ENCODE data around the gene ATG16L1.

ATG16L1 gene

DNA sequence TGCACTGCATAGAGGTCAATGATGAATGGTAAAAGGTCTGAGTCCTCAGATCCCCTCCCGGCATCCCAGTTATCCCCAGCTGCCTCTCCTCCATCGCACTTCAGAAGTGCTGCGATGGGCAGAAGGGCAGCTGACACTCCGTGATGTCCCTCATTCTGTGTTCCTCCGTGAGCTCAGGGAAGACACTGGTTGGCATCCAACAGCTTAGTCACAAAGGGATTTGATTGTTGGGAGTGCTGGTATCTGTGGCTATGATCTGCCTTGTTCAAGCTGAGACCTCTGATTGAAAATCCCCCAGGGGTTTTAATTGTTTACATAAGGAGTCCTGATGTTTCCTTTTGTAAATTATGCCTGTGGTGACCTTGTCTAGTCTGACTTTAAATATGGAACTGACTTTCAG, 37.2 kb downstream of the ATG16L1 start:
- Histone ChIP-seq H4K5ac (ENCODE audit: low read length) (no peak overlapping the region), H3K9ac (ENCODE audit: low read length) (no peak overlapping the region), H3K4me3 (ENCODE audit: low read length) (no peak overlapping the region), H2AK5ac (ENCODE audit: low read length) (no peak overlapping the region), H4K8ac (ENCODE audit: low read depth, low read length) (no peak overlapping the region), H3K79me1 (ENCODE audit: low read length) (peaks cover 4% of the 10 kb centered on the region), H3K4me2 (ENCODE audit: low read length) (no peak overlapping the region), H3K18ac (ENCODE audit: low read length) (no peak overlapping the region), H3K56ac (ENCODE audit: low read length) (no peak overlapping the region), H2BK120ac (ENCODE audit: low read depth, low read length) (no peak overlapping the region), H2BK5ac (ENCODE audit: low read length) (no peak overlapping the region), H2BK15ac (replicated peaks; ENCODE audit: low read depth) (no peak overlapping the region), H3K36me3 (ENCODE audit: control insufficient read depth, insufficient read depth, low read length) (peaks cover 25% of the 10 kb centered on the region), H3K79me2 (ENCODE audit: control insufficient read depth, insufficient read depth, low read length) (no peaks in the 10 kb centered on the region), H3K4me1 (ENCODE audit: control insufficient read depth, low read depth, low read length) (no peaks in the 10 kb centered on the region), H3K23ac (ENCODE audit: low read length) (no peak overlapping the region), H3K27me3 (ENCODE audit: insufficient read depth, low read length, poor library complexity) (no peaks in the 10 kb centered on the region), H3K27ac (ENCODE audit: low read depth, low read length) (no peak overlapping the region), H3K4ac (ENCODE audit: low read depth, low read length) (no peak overlapping the region)
- WGBS (ENCODE audit: extremely low coverage, insufficient coverage, low lambda C conversion rate), result no CpG with 5 or more reads among the region's 5 CpGs
- DNase-seq, result peak; percentile 80

DNA sequence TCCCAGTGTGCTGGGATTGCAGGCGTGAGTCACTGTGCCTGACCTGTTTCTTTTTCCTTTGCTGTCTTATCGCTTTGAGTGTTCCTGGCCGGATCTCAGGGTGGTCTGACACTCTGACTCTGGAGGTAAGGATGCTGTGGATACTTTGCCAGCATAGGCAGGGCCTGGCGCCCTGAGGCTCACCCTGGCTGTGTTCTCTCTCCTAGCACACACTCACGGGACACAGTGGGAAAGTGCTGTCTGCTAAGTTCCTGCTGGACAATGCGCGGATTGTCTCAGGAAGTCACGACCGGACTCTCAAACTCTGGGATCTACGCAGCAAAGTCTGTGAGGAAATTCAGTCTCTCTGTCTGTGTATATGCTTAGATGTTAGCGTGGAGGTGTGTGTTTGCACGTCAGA, 38.2 kb downstream of the ATG16L1 start:
- peak; percentile 45 for DNase-seq
- Histone ChIP-seq H2BK5ac (ENCODE audit: low read length) (no peak overlapping the region), H3K27me3 (ENCODE audit: insufficient read depth, low read length, poor library complexity) (no peaks in the 10 kb centered on the region), H3K56ac (ENCODE audit: low read length) (no peak overlapping the region), H2BK120ac (ENCODE audit: low read depth, low read length) (no peak overlapping the region), H3K18ac (ENCODE audit: low read length) (no peak overlapping the region), H3K4me2 (ENCODE audit: low read length) (no peak overlapping the region), H3K4ac (ENCODE audit: low read depth, low read length) (no peak overlapping the region), H2BK15ac (replicated peaks; ENCODE audit: low read depth) (no peak overlapping the region), H3K27ac (ENCODE audit: low read depth, low read length) (no peak overlapping the region), H3K4me3 (ENCODE audit: low read length) (no peak overlapping the region), H3K9ac (ENCODE audit: low read length) (no peak overlapping the region), H3K36me3 (ENCODE audit: control insufficient read depth, insufficient read depth, low read length) (peaks cover 34% of the 10 kb centered on the region), H3K4me1 (ENCODE audit: control insufficient read depth, low read depth, low read length) (no peaks in the 10 kb centered on the region), H4K5ac (ENCODE audit: low read length) (no peak overlapping the region), H3K79me1 (ENCODE audit: low read length) (peaks cover 4% of the 10 kb centered on the region), H3K79me2 (ENCODE audit: control insufficient read depth, insufficient read depth, low read length) (no peaks in the 10 kb centered on the region), H4K8ac (ENCODE audit: low read depth, low read length) (no peak overlapping the region), H3K23ac (ENCODE audit: low read length) (no peak overlapping the region), H2AK5ac (ENCODE audit: low read length) (no peak overlapping the region)
- no CpG with 5 or more reads among the region's 12 CpGs for WGBS (ENCODE audit: extremely low coverage, insufficient coverage, low lambda C conversion rate)

DNA sequence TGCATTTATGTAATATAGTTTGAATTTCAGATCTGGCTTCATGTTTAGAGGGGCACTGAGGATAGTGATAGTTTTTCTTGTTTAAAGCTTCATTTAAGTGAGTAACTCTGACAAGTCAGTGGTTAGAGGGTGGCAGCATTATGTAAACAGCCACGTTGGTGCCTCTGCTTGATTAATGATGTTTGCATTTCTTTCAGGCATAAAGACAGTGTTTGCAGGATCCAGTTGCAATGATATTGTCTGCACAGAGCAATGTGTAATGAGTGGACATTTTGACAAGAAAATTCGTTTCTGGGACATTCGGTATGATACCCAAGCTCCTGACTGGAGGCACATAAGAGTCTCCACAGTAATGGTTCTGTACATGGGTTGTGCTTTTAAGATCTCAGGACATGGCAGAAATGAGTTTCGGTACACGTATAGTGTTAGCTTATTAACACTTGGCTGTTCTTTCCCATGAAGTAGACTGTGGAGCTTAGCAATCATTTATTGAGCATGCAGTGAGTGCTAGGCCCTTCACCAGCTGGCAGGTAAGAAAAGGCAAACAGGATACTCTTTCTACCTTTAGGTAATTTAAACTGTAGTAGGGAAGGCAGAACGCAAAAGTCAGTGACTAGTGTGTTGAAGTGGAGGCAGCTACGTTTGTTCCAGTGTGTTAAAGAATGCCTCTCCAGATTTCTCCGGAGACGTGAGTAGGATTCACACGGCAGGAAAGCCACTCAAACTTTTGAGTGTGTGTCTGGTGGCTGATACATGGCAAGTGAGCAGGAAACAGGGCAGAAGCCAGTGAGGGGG, 38.8 kb downstream of the ATG16L1 start:
- DNase-seq, result no peak
- H3K9ac ChIP-seq (ENCODE audit: low read length), result no peak overlapping the region
- H2BK5ac ChIP-seq (ENCODE audit: low read length), result no peak overlapping the region
- H3K79me1 ChIP-seq (ENCODE audit: low read length), result peaks cover 4% of the 10 kb centered on the region
- H2BK120ac ChIP-seq (ENCODE audit: low read depth, low read length), result no peak overlapping the region
- H3K27ac ChIP-seq (ENCODE audit: low read depth, low read length), result no peak overlapping the region
- no CpG with 5 or more reads among the region's 10 CpGs for WGBS (ENCODE audit: extremely low coverage, insufficient coverage, low lambda C conversion rate)
- H3K18ac ChIP-seq (ENCODE audit: low read length), result no peak overlapping the region
- H3K4me2 ChIP-seq (ENCODE audit: low read length), result no peak overlapping the region
- no peaks in the 10 kb centered on the region for H3K27me3 ChIP-seq (ENCODE audit: insufficient read depth, low read length, poor library complexity)
- H3K4me3 ChIP-seq (ENCODE audit: low read length), result no peak overlapping the region
- no peak overlapping the region for H2BK15ac ChIP-seq (replicated peaks; ENCODE audit: low read depth)
- H4K8ac ChIP-seq (ENCODE audit: low read depth, low read length), result no peak overlapping the region
- no peak overlapping the region for H4K5ac ChIP-seq (ENCODE audit: low read length)
- H3K56ac ChIP-seq (ENCODE audit: low read length), result no peak overlapping the region
- H3K36me3 ChIP-seq (ENCODE audit: control insufficient read depth, insufficient read depth, low read length), result peaks cover 32% of the 10 kb centered on the region
- no peak overlapping the region for H3K4ac ChIP-seq (ENCODE audit: low read depth, low read length)
- H3K79me2 ChIP-seq (ENCODE audit: control insufficient read depth, insufficient read depth, low read length), result no peaks in the 10 kb centered on the region
- no peak overlapping the region for H2AK5ac ChIP-seq (ENCODE audit: low read length)
- no peak overlapping the region for H3K23ac ChIP-seq (ENCODE audit: low read length)
- no peaks in the 10 kb centered on the region for H3K4me1 ChIP-seq (ENCODE audit: control insufficient read depth, low read depth, low read length)

DNA sequence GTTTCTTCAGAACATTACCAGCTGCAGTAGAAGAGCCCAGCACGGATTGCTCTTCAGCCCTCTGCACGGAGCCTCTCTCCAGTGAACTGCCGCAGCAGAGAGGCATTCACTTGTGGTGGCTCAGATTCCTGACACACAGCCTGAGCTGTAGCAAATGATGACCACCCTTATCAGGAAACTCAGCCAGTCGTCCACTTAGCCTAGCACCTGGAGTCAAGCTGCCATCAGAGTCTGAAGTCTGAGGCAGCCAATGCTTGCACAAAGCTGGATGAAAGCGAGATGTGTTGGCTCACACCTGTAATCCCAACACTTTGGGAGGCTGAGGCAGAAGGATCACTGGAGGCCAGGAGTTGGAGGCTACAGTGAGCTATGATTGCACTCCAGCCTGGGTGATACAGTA, 44.4 kb downstream of the ATG16L1 start:
- no peak overlapping the region for H3K56ac ChIP-seq (ENCODE audit: low read length)
- no peak overlapping the region for H2BK5ac ChIP-seq (ENCODE audit: low read length)
- H3K18ac ChIP-seq (ENCODE audit: low read length), result no peak overlapping the region
- DNase-seq, result no peak
- H3K4ac ChIP-seq (ENCODE audit: low read depth, low read length), result no peak overlapping the region
- no peak overlapping the region for H3K4me3 ChIP-seq (ENCODE audit: low read length)
- H3K27ac ChIP-seq (ENCODE audit: low read depth, low read length), result no peak overlapping the region
- H3K36me3 ChIP-seq (ENCODE audit: control insufficient read depth, insufficient read depth, low read length), result peaks cover 32% of the 10 kb centered on the region
- H3K4me2 ChIP-seq (ENCODE audit: low read length), result no peak overlapping the region
- no peak overlapping the region for H3K23ac ChIP-seq (ENCODE audit: low read length)
- no peak overlapping the region for H2BK15ac ChIP-seq (replicated peaks; ENCODE audit: low read depth)
- H3K4me1 ChIP-seq (ENCODE audit: control insufficient read depth, low read depth, low read length), result no peaks in the 10 kb centered on the region
- no peak overlapping the region for H2BK120ac ChIP-seq (ENCODE audit: low read depth, low read length)
- no peaks in the 10 kb centered on the region for H3K79me1 ChIP-seq (ENCODE audit: low read length)
- H3K27me3 ChIP-seq (ENCODE audit: insufficient read depth, low read length, poor library complexity), result no peaks in the 10 kb centered on the region
- H4K8ac ChIP-seq (ENCODE audit: low read depth, low read length), result no peak overlapping the region
- WGBS (ENCODE audit: extremely low coverage, insufficient coverage, low lambda C conversion rate), result no CpG with 5 or more reads among the region's 5 CpGs
- H3K9ac ChIP-seq (ENCODE audit: low read length), result no peak overlapping the region
- no peak overlapping the region for H2AK5ac ChIP-seq (ENCODE audit: low read length)
- no peak overlapping the region for H4K5ac ChIP-seq (ENCODE audit: low read length)
- no peaks in the 10 kb centered on the region for H3K79me2 ChIP-seq (ENCODE audit: control insufficient read depth, insufficient read depth, low read length)

DNA sequence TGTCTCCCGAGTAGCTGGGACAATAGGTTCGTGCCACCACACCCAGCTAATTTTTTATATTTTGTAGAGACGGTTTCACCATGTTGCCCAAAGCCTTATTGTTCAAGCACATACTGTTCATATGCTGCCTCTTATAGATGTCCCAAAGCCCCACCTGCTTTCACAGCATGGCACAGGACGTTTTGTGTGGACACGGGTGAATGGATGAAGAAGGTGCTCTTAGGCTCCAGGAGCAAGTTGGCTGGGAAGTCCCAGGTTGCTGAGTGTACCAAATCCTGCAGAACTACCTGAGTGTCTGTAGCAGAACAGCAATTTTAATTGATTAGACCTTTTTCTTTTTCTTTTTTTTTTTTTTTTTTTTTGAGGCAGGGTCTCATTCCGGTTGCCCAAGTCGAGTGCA, 45.6 kb downstream of the ATG16L1 start:
- Histone ChIP-seq H3K27me3 (ENCODE audit: insufficient read depth, low read length, poor library complexity) (no peaks in the 10 kb centered on the region), H4K8ac (ENCODE audit: low read depth, low read length) (no peak overlapping the region), H3K79me2 (ENCODE audit: control insufficient read depth, insufficient read depth, low read length) (no peaks in the 10 kb centered on the region), H3K79me1 (ENCODE audit: low read length) (no peaks in the 10 kb centered on the region), H4K5ac (ENCODE audit: low read length) (no peak overlapping the region), H3K4ac (ENCODE audit: low read depth, low read length) (no peak overlapping the region), H3K23ac (ENCODE audit: low read length) (no peak overlapping the region), H3K56ac (ENCODE audit: low read length) (no peak overlapping the region), H3K4me2 (ENCODE audit: low read length) (no peak overlapping the region), H3K4me3 (ENCODE audit: low read length) (no peak overlapping the region), H3K18ac (ENCODE audit: low read length) (no peak overlapping the region), H2BK15ac (replicated peaks; ENCODE audit: low read depth) (no peak overlapping the region), H3K4me1 (ENCODE audit: control insufficient read depth, low read depth, low read length) (no peaks in the 10 kb centered on the region), H2AK5ac (ENCODE audit: low read length) (no peak overlapping the region), H3K27ac (ENCODE audit: low read depth, low read length) (no peak overlapping the region), H2BK5ac (ENCODE audit: low read length) (no peak overlapping the region), H3K36me3 (ENCODE audit: control insufficient read depth, insufficient read depth, low read length) (peaks cover 28% of the 10 kb centered on the region), H3K9ac (ENCODE audit: low read length) (no peak overlapping the region), H2BK120ac (ENCODE audit: low read depth, low read length) (no peak overlapping the region)
- no peak for DNase-seq
- WGBS (ENCODE audit: extremely low coverage, insufficient coverage, low lambda C conversion rate), result no CpG with 5 or more reads among the region's 7 CpGs

DNA sequence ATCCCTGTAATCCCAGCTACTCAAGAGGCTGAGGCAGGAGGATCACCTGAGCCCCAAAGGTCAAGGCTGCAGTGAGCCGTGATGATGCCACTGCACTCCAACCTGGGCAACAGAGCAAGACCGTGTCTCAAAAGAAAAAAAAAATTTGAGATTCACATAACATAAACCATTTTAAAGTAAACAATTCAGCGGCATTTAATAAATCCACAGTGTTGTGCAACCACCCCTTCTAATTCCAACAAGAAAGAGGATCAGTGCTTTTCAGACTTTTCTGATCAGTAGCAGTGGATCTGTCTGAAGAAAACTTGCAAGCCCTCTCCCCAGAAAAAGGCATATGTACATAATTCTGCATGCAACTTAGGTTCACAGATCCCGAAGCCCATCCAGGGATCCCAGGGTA, 48.9 kb downstream of the ATG16L1 start:
- H2BK15ac ChIP-seq (replicated peaks; ENCODE audit: low read depth), result no peak overlapping the region
- H3K18ac ChIP-seq (ENCODE audit: low read length), result no peak overlapping the region
- H3K79me2 ChIP-seq (ENCODE audit: control insufficient read depth, insufficient read depth, low read length), result no peaks in the 10 kb centered on the region
- H3K4me2 ChIP-seq (ENCODE audit: low read length), result no peak overlapping the region
- no peaks in the 10 kb centered on the region for H3K27me3 ChIP-seq (ENCODE audit: insufficient read depth, low read length, poor library complexity)
- H3K27ac ChIP-seq (ENCODE audit: low read depth, low read length), result no peak overlapping the region
- H2BK120ac ChIP-seq (ENCODE audit: low read depth, low read length), result no peak overlapping the region
- H3K36me3 ChIP-seq (ENCODE audit: control insufficient read depth, insufficient read depth, low read length), result peaks cover 8% of the 10 kb centered on the region
- H2AK5ac ChIP-seq (ENCODE audit: low read length), result no peak overlapping the region
- H2BK5ac ChIP-seq (ENCODE audit: low read length), result no peak overlapping the region
- H3K4me1 ChIP-seq (ENCODE audit: control insufficient read depth, low read depth, low read length), result no peaks in the 10 kb centered on the region
- H3K4me3 ChIP-seq (ENCODE audit: low read length), result no peak overlapping the region
- no CpG with 5 or more reads among the region's 4 CpGs for WGBS (ENCODE audit: extremely low coverage, insufficient coverage, low lambda C conversion rate)
- H4K5ac ChIP-seq (ENCODE audit: low read length), result no peak overlapping the region
- no peak overlapping the region for H3K4ac ChIP-seq (ENCODE audit: low read depth, low read length)
- no peak overlapping the region for H3K23ac ChIP-seq (ENCODE audit: low read length)
- H3K56ac ChIP-seq (ENCODE audit: low read length), result no peak overlapping the region
- H4K8ac ChIP-seq (ENCODE audit: low read depth, low read length), result no peak overlapping the region
- no peak overlapping the region for H3K9ac ChIP-seq (ENCODE audit: low read length)
- no peak for DNase-seq
- no peaks in the 10 kb centered on the region for H3K79me1 ChIP-seq (ENCODE audit: low read length)

Measured in mesendoderm (in vitro differentiated cells).